H9 (cell line): ENCODE data around the gene VPS35L. TPM values are rescaled to one million over a fixed set of nuclear protein-coding genes. Genes with fewer than 3 reads are reported as not detected.

Experiments
- DNase-seq: peaks from one replicate; pipeline ENCODE4 v3.0.0-alpha.2; 2017
- H2AFZ ChIP-seq: one replicate; pipeline ENCODE4 v1.6.1; 2013; ENCODE audit warnings: mild to moderate bottlenecking, low read length, control low read depth, moderate library complexity
- H2AK5ac ChIP-seq: 2 replicates; pipeline ENCODE4 v1.6.1; 2013; ENCODE audit warnings: low read length, control low read depth, mixed read lengths; ENCODE audit not compliant: insufficient read length
- H2BK120ac ChIP-seq: one replicate; pipeline ENCODE4 v1.6.1; 2013; ENCODE audit warnings: low read depth, mild to moderate bottlenecking, low read length, control low read depth, inconsistent platforms; ENCODE audit not compliant: poor library complexity, severe bottlenecking
- H2BK12ac ChIP-seq: 2 replicates; pipeline ENCODE4 v1.6.1; 2013; ENCODE audit warnings: low read length, control low read depth, mixed read lengths, low read depth; ENCODE audit not compliant: insufficient read length
- H2BK15ac ChIP-seq: 2 replicates; pipeline ENCODE4 v1.6.1; 2013; ENCODE audit warnings: low read depth, low read length, control low read depth
- H2BK20ac ChIP-seq: one replicate; pipeline ENCODE4 v1.6.1; 2013; ENCODE audit warnings: low read depth, mild to moderate bottlenecking, low read length, control low read depth, inconsistent platforms; ENCODE audit not compliant: poor library complexity, severe bottlenecking
- H2BK5ac ChIP-seq: 2 replicates; pipeline ENCODE4 v1.6.1; 2013; ENCODE audit warnings: low read length, control low read depth, mixed read lengths; ENCODE audit not compliant: insufficient read length
- H3K14ac ChIP-seq: 2 replicates; pipeline ENCODE4 v1.6.1; 2013; ENCODE audit warnings: low read length, control low read depth; ENCODE audit not compliant: insufficient read depth
- H3K18ac ChIP-seq: 2 replicates; pipeline ENCODE4 v1.6.1; 2013; ENCODE audit warnings: low read depth, mild to moderate bottlenecking, mixed read lengths, low read length, control low read depth; ENCODE audit not compliant: insufficient read length
- H3K23ac ChIP-seq: 2 replicates; pipeline ENCODE4 v1.6.1; 2013; ENCODE audit warnings: low read length, control low read depth, mixed read lengths, low read depth; ENCODE audit not compliant: insufficient read length
- H3K23me2 ChIP-seq: 2 replicates; pipeline ENCODE4 v1.6.1; 2013; ENCODE audit warnings: low read depth, mild to moderate bottlenecking, mixed read lengths, low read length, control low read depth; ENCODE audit not compliant: insufficient read length, poor library complexity, severe bottlenecking
- H3K27ac ChIP-seq: 2 replicates; pipeline ENCODE4 v1.5.1; 2013; ENCODE audit warnings: low read length, control low read depth, mixed read lengths, low read depth; ENCODE audit not compliant: insufficient read length
- H3K27me3 ChIP-seq: 2 replicates; pipeline ENCODE4 v1.6.1; 2013; ENCODE audit warnings: low read length, control low read depth, inconsistent platforms; ENCODE audit not compliant: insufficient read depth
- H3K4ac ChIP-seq: 2 replicates; pipeline ENCODE4 v1.6.1; 2013; ENCODE audit warnings: low read depth, mild to moderate bottlenecking, control low read depth, inconsistent platforms, low read length, moderate library complexity
- H3K4me1 ChIP-seq: 2 replicates; pipeline ENCODE4 v1.6.1; 2013; ENCODE audit warnings: low read length, control low read depth, inconsistent platforms; ENCODE audit not compliant: insufficient read depth
- H3K4me2 ChIP-seq: 2 replicates; pipeline ENCODE4 v1.6.1; 2013; ENCODE audit warnings: low read length, control low read depth, mixed read lengths; ENCODE audit not compliant: insufficient read length, insufficient read depth
- H3K56ac ChIP-seq: 2 replicates; pipeline ENCODE4 v1.6.1; 2013; ENCODE audit warnings: low read depth, mild to moderate bottlenecking, mixed read lengths, low read length, control low read depth; ENCODE audit not compliant: insufficient read length
- H3K79me1 ChIP-seq: 2 replicates; pipeline ENCODE4 v1.6.1; 2013; ENCODE audit warnings: low read depth, mild to moderate bottlenecking, moderate library complexity, low read length, control low read depth, inconsistent platforms; ENCODE audit not compliant: insufficient read depth, poor library complexity, severe bottlenecking
- H3K79me2 ChIP-seq: 2 replicates; pipeline ENCODE4 v1.6.1; 2013; ENCODE audit warnings: low read length, control low read depth, inconsistent platforms; ENCODE audit not compliant: insufficient read depth
- H3K9ac ChIP-seq: 2 replicates; pipeline ENCODE4 v1.6.1; 2013; ENCODE audit warnings: low read length, control low read depth, mixed read lengths; ENCODE audit not compliant: insufficient read length; ENCODE audit errors: extremely low read depth
- H3K9me3 ChIP-seq: one replicate; pipeline ENCODE4 v1.6.1; 2013; ENCODE audit warnings: low read depth, low read length, inconsistent platforms; ENCODE audit not compliant: control insufficient read depth
- H3T11ph ChIP-seq: one replicate; pipeline ENCODE4 v1.6.1; 2013; ENCODE audit warnings: mild to moderate bottlenecking, low read length, control low read depth, inconsistent platforms
- H4K20me1 ChIP-seq: one replicate; pipeline ENCODE4 v1.6.1; 2013; ENCODE audit not compliant: control insufficient read depth, insufficient read length, insufficient read depth
- H4K5ac ChIP-seq: 2 replicates; pipeline ENCODE4 v1.6.1; 2013; ENCODE audit warnings: low read depth, mild to moderate bottlenecking, mixed read lengths, low read length, control low read depth; ENCODE audit not compliant: insufficient read length
- H4K8ac ChIP-seq: replicated peaks from 2 replicates; pipeline ENCODE4 v1.6.1; 2013; ENCODE audit warnings: low read length, control low read depth, mixed read lengths, low read depth; ENCODE audit not compliant: insufficient read length
- H4K91ac ChIP-seq: 2 replicates; pipeline ENCODE4 v1.6.1; 2013; ENCODE audit warnings: low read depth, mild to moderate bottlenecking, moderate library complexity, mixed read lengths, low read length, control low read depth; ENCODE audit not compliant: insufficient read length
- H3K27ac Mint-ChIP-seq, 3 experiments: 2 replicates in 2 of 3; 3 replicates in 1 of 3; pipeline ENCODE4 v1.8.0; 2020 to 2021; ENCODE audit warnings: mixed read lengths in 3 of 3, mild to moderate bottlenecking in 1 of 3, moderate library complexity in 1 of 3
- H3K27me3 Mint-ChIP-seq: 2 replicates; pipeline ENCODE4 v1.8.0; 2021; ENCODE audit warnings: low read depth, mild to moderate bottlenecking, moderate library complexity, mixed read lengths
- H3K36me3 Mint-ChIP-seq, 3 experiments: 2 replicates in 2 of 3; 3 replicates in 1 of 3; pipeline ENCODE4 v1.8.0; 2020 to 2021; ENCODE audit warnings: low read depth in 3 of 3, mixed read lengths in 3 of 3; ENCODE audit not compliant: insufficient read depth in 1 of 3
- H3K4me1 Mint-ChIP-seq, 2 experiments: 2 replicates each; pipeline ENCODE4 v1.8.0; 2020; ENCODE audit warnings: mixed read lengths in 2 of 2
- H3K4me3 Mint-ChIP-seq, 2 experiments: 2 replicates in 1 of 2; 3 replicates in 1 of 2; pipeline ENCODE4 v1.8.0; 2020 to 2021; ENCODE audit warnings: mild to moderate bottlenecking in 2 of 2, mixed read lengths in 2 of 2, moderate library complexity in 1 of 2
- H3K9me3 Mint-ChIP-seq, 2 experiments: 2 replicates in 1 of 2; 3 replicates in 1 of 2; pipeline ENCODE4 v1.8.0; 2020; ENCODE audit warnings: mild to moderate bottlenecking in 2 of 2, mixed read lengths in 2 of 2, moderate library complexity in 1 of 2
- WGBS: extraction: QIAGEN DNeasy Blood & Tissue Kit; methylation state at CpG from one replicate; pipeline ENCODE4 v1.1.7; 2013; ENCODE audit warnings: missing lambda C conversion rate, low lambda C conversion rate, mixed read lengths; ENCODE audit not compliant: insufficient read length; ENCODE audit errors: extremely low coverage; 5-methylcytosine and 5-hydroxymethylcytosine counted together
- total RNA-seq: library from RNA; stranded (reverse); gene quantifications from 2 replicates; pipeline ENCODE4 v1.2.1, GENCODE V29; 2021
- TF ChIP-seq, protein P1 (sequence below): fragments of 200-600 bp; sonication (generic); conservative IDR thresholded peaks from 3 replicates; pipeline ENCODE4 v1.8.0; 2021; ENCODE audit warnings: antibody characterized with exemption, mild to moderate bottlenecking

Gene VPS35L
- total RNA-seq, 1 experiment from 2014 or later: 58.4 TPM

DNA sequence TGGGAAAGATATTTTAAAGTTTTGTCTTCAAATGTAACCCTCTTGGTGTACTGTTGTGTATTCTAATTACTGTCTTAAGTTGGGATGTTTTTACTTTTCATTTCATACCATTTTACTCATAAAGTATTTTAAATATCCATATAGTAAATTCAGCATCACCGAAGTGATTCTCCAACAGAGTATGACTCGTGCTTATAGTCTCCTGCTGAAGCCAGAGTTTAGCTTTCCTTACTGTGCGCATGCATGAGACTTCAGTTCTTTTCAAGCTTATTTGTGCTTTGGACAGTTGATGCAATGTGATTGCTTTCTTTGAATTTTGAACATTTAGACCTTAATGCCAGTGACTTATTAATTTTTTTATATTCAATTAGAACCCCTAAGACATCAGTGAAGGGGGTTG lies 7.4 kb upstream of the VPS35L start:
- no peaks in the 10 kb centered on the region for H3K79me2 ChIP-seq
- WGBS: no CpG with 5 or more reads among the region's 3 CpGs
- Mint-ChIP-seq H3K27me3 (no peaks in the 10 kb centered on the region), H3K9me3 (no peaks in the 10 kb centered on the region), H3K36me3 (peaks cover 10 to 51% (median 19%) of the 10 kb centered on the region in 3 experiments), H3K4me1 (no peaks in the 10 kb centered on the region), H3K4me3 (no peak overlapping the region), H3K27ac (no peak overlapping the region)
- no peak overlapping the region for H2BK5ac ChIP-seq
- no peak overlapping the region for H2AFZ ChIP-seq
- no peak overlapping the region for H2BK15ac ChIP-seq
- DNase-seq: no peak
- H3K4me1 ChIP-seq: no peaks in the 10 kb centered on the region
- no peaks in the 10 kb centered on the region for H3K23me2 ChIP-seq
- no peaks in the 10 kb centered on the region for H4K20me1 ChIP-seq
- H3K56ac ChIP-seq: no peak overlapping the region
- no peak overlapping the region for H3K4ac ChIP-seq
- H2BK12ac ChIP-seq: no peak overlapping the region
- TF ChIP-seq, protein P1, sequence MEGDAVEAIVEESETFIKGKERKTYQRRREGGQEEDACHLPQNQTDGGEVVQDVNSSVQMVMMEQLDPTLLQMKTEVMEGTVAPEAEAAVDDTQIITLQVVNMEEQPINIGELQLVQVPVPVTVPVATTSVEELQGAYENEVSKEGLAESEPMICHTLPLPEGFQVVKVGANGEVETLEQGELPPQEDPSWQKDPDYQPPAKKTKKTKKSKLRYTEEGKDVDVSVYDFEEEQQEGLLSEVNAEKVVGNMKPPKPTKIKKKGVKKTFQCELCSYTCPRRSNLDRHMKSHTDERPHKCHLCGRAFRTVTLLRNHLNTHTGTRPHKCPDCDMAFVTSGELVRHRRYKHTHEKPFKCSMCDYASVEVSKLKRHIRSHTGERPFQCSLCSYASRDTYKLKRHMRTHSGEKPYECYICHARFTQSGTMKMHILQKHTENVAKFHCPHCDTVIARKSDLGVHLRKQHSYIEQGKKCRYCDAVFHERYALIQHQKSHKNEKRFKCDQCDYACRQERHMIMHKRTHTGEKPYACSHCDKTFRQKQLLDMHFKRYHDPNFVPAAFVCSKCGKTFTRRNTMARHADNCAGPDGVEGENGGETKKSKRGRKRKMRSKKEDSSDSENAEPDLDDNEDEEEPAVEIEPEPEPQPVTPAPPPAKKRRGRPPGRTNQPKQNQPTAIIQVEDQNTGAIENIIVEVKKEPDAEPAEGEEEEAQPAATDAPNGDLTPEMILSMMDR: no peak
- H3K79me1 ChIP-seq: no peaks in the 10 kb centered on the region
- H2BK20ac ChIP-seq: no peak overlapping the region
- no peak overlapping the region for H3T11ph ChIP-seq
- no peak overlapping the region for H4K5ac ChIP-seq
- H4K91ac ChIP-seq: no peak overlapping the region
- no peak overlapping the region for H4K8ac ChIP-seq
- no peak overlapping the region for H2BK120ac ChIP-seq
- H3K27ac ChIP-seq: no peak overlapping the region
- H3K4me2 ChIP-seq: no peak overlapping the region
- H3K9me3 ChIP-seq: no peaks in the 10 kb centered on the region
- no peak overlapping the region for H2AK5ac ChIP-seq
- no peak overlapping the region for H3K23ac ChIP-seq
- H3K18ac ChIP-seq: no peak overlapping the region
- no peak overlapping the region for H3K9ac ChIP-seq
- no peak overlapping the region for H3K14ac ChIP-seq
- H3K27me3 ChIP-seq: no peaks in the 10 kb centered on the region
